ENCODE results near the gene LHCGR. TPM values are rescaled to one million over a fixed set of nuclear protein-coding genes. Genes with fewer than 3 reads are reported as not detected.

Gene LHCGR
- total and polyA plus RNA-seq, 10 donors = 0.03 TPM; not detected in 9

GRCh38 chr2:48779019-48779716 lies 23.6 kb upstream of the LHCGR start:
- H3K9me3 ChIP-seq = no peaks in the 10 kb centered on the region
- no peak overlapping the region for H3K27ac ChIP-seq
- no peak for DNase-seq
- 67 to 85% (median 73%) methylated on average over 4 of the region's 4 CpGs for WGBS, 5 donors
- no peaks in the 10 kb centered on the region for H3K27me3 ChIP-seq (replicated peaks in 1 of 7)
- H3K4me1 ChIP-seq = no peaks in the 10 kb centered on the region
- no peaks in the 10 kb centered on the region for H3K36me3 ChIP-seq
- intact Hi-C loops (cut with DNase I; ENCODE audit: low total_unique reads) = no loop called here
- TF ChIP-seq POLR2A (IDR thresholded peaks at IDR 0.05) = no peak
- TF ChIP-seq POLR2AphosphoS5 (IDR thresholded peaks at IDR 0.05) = no peak
- no peak overlapping the region for H3K4me3 ChIP-seq

- Histone ChIP-seq H3K9me3 (no peaks in the 10 kb centered on the region), H3K4me1 (no peaks in the 10 kb centered on the region), H3K36me3 (no peaks in the 10 kb centered on the region), H3K27me3 (replicated peaks in 1 of 7) (no peaks in the 10 kb centered on the region), H3K27ac (no peak overlapping the region), H3K4me3 (no peak overlapping the region)
- WGBS, 5 donors = 64 to 86% (median 78%) methylated on average over 1 of the region's 1 CpG
- no peak for DNase-seq
- intact Hi-C loops (cut with DNase I; ENCODE audit: low total_unique reads) = no loop called here
- no peak for TF ChIP-seq POLR2AphosphoS5 (IDR thresholded peaks at IDR 0.05)
- TF ChIP-seq, protein P1, sequence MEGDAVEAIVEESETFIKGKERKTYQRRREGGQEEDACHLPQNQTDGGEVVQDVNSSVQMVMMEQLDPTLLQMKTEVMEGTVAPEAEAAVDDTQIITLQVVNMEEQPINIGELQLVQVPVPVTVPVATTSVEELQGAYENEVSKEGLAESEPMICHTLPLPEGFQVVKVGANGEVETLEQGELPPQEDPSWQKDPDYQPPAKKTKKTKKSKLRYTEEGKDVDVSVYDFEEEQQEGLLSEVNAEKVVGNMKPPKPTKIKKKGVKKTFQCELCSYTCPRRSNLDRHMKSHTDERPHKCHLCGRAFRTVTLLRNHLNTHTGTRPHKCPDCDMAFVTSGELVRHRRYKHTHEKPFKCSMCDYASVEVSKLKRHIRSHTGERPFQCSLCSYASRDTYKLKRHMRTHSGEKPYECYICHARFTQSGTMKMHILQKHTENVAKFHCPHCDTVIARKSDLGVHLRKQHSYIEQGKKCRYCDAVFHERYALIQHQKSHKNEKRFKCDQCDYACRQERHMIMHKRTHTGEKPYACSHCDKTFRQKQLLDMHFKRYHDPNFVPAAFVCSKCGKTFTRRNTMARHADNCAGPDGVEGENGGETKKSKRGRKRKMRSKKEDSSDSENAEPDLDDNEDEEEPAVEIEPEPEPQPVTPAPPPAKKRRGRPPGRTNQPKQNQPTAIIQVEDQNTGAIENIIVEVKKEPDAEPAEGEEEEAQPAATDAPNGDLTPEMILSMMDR (IDR thresholded peaks at IDR 0.05 in 8 of 11, conservative IDR thresholded peaks at IDR 0.05 in 3 of 11) = no peak
- TF ChIP-seq POLR2A (IDR thresholded peaks at IDR 0.05) = no peak
These were observed 18.7 kb upstream of the LHCGR start for GRCh38 chr2:48774251-48774650.

GRCh38 chr2:48771241-48772014 lies 15.9 kb upstream of the LHCGR start:
- TF ChIP-seq, protein P1 (IDR thresholded peaks at IDR 0.05 in 8 of 11, conservative IDR thresholded peaks at IDR 0.05 in 3 of 11) = no peak
- no peak for TF ChIP-seq POLR2A (IDR thresholded peaks at IDR 0.05)
- Histone ChIP-seq H3K4me1 (no peaks in the 10 kb centered on the region), H3K4me3 (no peak overlapping the region), H3K27ac (no peak overlapping the region), H3K36me3 (no peaks in the 10 kb centered on the region), H3K27me3 (replicated peaks in 1 of 7) (peaks cover 0 to 9% (median 0%) of the 10 kb centered on the region in 7 donors), H3K9me3 (no peaks in the 10 kb centered on the region)
- intact Hi-C loops (cut with DNase I; ENCODE audit: low total_unique reads) = no loop called here
- WGBS, 5 donors = 83 to 92% (median 90%) methylated on average over 4 of the region's 4 CpGs
- DNase-seq = no peak

- DNase-seq = no peak
- Histone ChIP-seq H3K9me3 (no peaks in the 10 kb centered on the region), H3K27me3 (replicated peaks in 1 of 7) (peaks cover 0 to 9% (median 0%) of the 10 kb centered on the region in 7 donors), H3K4me3 (no peak overlapping the region), H3K36me3 (no peaks in the 10 kb centered on the region), H3K4me1 (no peaks in the 10 kb centered on the region), H3K27ac (no peak overlapping the region)
- intact Hi-C loops (cut with DNase I; ENCODE audit: low total_unique reads) = no loop called here
- WGBS, 5 donors = 77 to 90% (median 89%) methylated on average over 1 of the region's 1 CpG
- TF ChIP-seq, protein P1 (IDR thresholded peaks at IDR 0.05 in 8 of 11, conservative IDR thresholded peaks at IDR 0.05 in 3 of 11) = no peak
- no peak for TF ChIP-seq POLR2A (IDR thresholded peaks at IDR 0.05)
- no peak for TF ChIP-seq POLR2AphosphoS5 (IDR thresholded peaks at IDR 0.05)
These were observed 14.7 kb upstream of the LHCGR start for GRCh38 chr2:48770181-48770580.

All from spleen (tissue), 11 donors.